ENCODE measurements around the gene RNPS1. TPM values are rescaled to one million over a fixed set of nuclear protein-coding genes. Genes with fewer than 3 reads are reported as not detected.
A peak's percentile ranks its signal among the peaks of the same experiment; 100 is the strongest.
"Not testable (repeated sequence)": the region's sequence is repeated elsewhere in the genome, so short reads cannot be mapped to it uniquely, and the experiment has no call there.

Gene RNPS1
- total RNA-seq, 4 donors from 2014 or later, result 127 to 158 (median 141) TPM

GRCh38 chr16:2260250-2260649, 7.7 kb downstream of the RNPS1 start:
- 97 to 98% methylated on average over 8 of the region's 8 CpGs for WGBS, 2 donors
- DNase-seq, result no peak
- H3K27ac ChIP-seq, result no peak overlapping the region
- H3K27me3 ChIP-seq, result no peaks in the 10 kb centered on the region
- no peak overlapping the region for H3K4me3 ChIP-seq (replicated peaks in 1 of 3)
- no peak for TF ChIP-seq POLR2A (IDR thresholded peaks at IDR 0.05)
- TF ChIP-seq, protein P1, sequence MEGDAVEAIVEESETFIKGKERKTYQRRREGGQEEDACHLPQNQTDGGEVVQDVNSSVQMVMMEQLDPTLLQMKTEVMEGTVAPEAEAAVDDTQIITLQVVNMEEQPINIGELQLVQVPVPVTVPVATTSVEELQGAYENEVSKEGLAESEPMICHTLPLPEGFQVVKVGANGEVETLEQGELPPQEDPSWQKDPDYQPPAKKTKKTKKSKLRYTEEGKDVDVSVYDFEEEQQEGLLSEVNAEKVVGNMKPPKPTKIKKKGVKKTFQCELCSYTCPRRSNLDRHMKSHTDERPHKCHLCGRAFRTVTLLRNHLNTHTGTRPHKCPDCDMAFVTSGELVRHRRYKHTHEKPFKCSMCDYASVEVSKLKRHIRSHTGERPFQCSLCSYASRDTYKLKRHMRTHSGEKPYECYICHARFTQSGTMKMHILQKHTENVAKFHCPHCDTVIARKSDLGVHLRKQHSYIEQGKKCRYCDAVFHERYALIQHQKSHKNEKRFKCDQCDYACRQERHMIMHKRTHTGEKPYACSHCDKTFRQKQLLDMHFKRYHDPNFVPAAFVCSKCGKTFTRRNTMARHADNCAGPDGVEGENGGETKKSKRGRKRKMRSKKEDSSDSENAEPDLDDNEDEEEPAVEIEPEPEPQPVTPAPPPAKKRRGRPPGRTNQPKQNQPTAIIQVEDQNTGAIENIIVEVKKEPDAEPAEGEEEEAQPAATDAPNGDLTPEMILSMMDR (IDR thresholded peaks at IDR 0.05), result no peak
- intact Hi-C loops (cut with DNase I), result loop anchor here (5.0 to 10.0 kb wide), 2 partner anchors 63 to 165 kb away; partner anchors contain the start of genes CASKIN1 and CCNF
- H3K4me1 ChIP-seq, result no peaks in the 10 kb centered on the region
- H3K36me3 ChIP-seq, result peaks cover 62 to 79% of the 10 kb centered on the region in 2 donors
- no peaks in the 10 kb centered on the region for H3K9me3 ChIP-seq

DNA sequence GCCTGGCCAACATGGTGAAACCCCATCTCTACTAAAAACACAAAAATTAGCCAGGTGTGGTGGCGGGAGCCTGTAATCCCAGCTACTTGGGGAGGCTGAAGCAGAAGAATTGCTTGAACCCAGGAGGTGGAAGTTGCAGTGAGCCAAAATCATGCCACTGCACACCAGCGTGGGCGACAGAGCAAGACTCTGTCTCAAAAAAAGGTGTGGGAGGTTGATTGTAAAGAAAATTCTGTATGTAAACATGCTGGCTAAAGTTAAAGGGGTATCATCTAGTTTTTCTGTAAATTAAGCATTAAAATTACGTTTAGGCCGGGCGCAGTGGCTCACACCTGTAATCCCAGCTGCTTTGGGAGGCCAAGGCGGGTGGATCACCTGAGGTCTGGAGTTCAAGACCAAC, 9.4 kb downstream of the RNPS1 start:
- H3K4me3 ChIP-seq (replicated peaks in 1 of 3); DNase-seq; H3K9me3 ChIP-seq; H3K27ac ChIP-seq; H3K27me3 ChIP-seq; H3K4me1 ChIP-seq; intact Hi-C loops (cut with DNase I): not testable (repeated sequence)
- WGBS, 2 donors, result 98% methylated on average over 7 of the region's 7 CpGs
- peaks cover 78 to 88% of the 10 kb centered on the region in 2 donors for H3K36me3 ChIP-seq

- WGBS, 2 donors, result 95 to 99% methylated on average over 6 of the region's 6 CpGs
- intact Hi-C loops (cut with DNase I), result no loop called here
- H3K36me3 ChIP-seq, result peaks cover 80 to 88% of the 10 kb centered on the region in 2 donors
Measured at GRCh38 chr16:2257726-2258125, 10.2 kb downstream of the RNPS1 start.

DNA sequence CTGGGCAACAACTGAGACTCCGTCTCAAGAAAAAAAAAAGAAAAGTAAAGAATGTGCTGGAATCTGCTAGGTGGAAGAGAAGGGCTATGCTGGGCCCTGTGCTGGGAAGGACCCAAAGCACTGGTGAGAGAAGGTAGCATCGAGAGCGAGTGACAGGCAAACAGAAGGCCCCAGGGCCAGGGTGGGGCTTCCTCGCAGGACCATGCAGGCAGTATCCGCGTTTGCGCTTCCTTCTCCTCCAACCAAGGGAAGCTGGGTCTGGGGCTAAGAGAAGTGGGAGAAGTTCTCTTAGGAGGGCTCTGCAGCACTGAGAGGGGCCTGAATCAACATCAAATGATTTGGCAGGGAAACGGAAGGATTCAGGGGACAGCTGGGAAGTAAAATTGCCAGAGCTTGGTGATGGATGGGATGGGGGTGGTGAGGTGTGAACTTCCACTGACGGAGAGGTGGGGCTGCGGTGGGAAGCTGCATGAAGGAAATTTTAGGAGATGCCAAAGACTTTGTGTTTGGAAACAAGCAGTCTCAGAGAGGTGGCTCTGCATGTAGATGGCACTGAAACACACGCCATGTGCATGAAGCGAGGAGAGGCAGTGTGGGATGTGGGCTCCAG, 11.3 kb downstream of the RNPS1 start:
- DNase-seq, result no peak
- intact Hi-C loops (cut with DNase I), result no loop called here
- Histone ChIP-seq H3K27me3 (no peaks in the 10 kb centered on the region), H3K36me3 (peaks cover 69 to 79% of the 10 kb centered on the region in 2 donors), H3K4me3 (replicated peaks in 1 of 3) (no peak overlapping the region), H3K4me1 (peaks cover 3 to 17% of the 10 kb centered on the region in 2 donors), H3K27ac (no peak overlapping the region), H3K9me3 (no peaks in the 10 kb centered on the region)
- WGBS, 2 donors, result 90 to 91% methylated on average over 12 of the region's 12 CpGs
- no peak for TF ChIP-seq POLR2A (IDR thresholded peaks at IDR 0.05)
- TF ChIP-seq, protein P1 (IDR thresholded peaks at IDR 0.05), result no peak

More at GRCh38 chr16:2257726-2258125, 10.2 kb downstream of the RNPS1 start:
- no peak overlapping the region for H3K27ac ChIP-seq
- H3K4me1 ChIP-seq, result peaks cover 0 to 6% of the 10 kb centered on the region in 2 donors
- H3K9me3 ChIP-seq, result no peaks in the 10 kb centered on the region
- no peak for DNase-seq
- H3K27me3 ChIP-seq, result no peaks in the 10 kb centered on the region
- H3K4me3 ChIP-seq (replicated peaks in 1 of 3), result no peak overlapping the region
- TF ChIP-seq POLR2A (IDR thresholded peaks at IDR 0.05), result no peak
- TF ChIP-seq, protein P1 (IDR thresholded peaks at IDR 0.05), result no peak

GRCh38 chr16:2253293-2253692, 14.6 kb downstream of the RNPS1 start:
- no peak overlapping the region for H3K27ac ChIP-seq
- intact Hi-C loops (cut with DNase I), result no loop called here
- no peaks in the 10 kb centered on the region for H3K27me3 ChIP-seq
- no peak overlapping the region for H3K4me3 ChIP-seq (replicated peaks in 1 of 3)
- peaks cover 46 to 54% of the 10 kb centered on the region in 2 donors for H3K36me3 ChIP-seq
- DNase-seq, result peak; percentile 66 to 69
- TF ChIP-seq, protein P1 (IDR thresholded peaks at IDR 0.05), result no peak
- TF ChIP-seq POLR2A (IDR thresholded peaks at IDR 0.05), result no peak
- peaks cover 10 to 33% of the 10 kb centered on the region in 2 donors for H3K4me1 ChIP-seq
- WGBS, 2 donors, result 56 to 70% methylated on average over 8 to 9 of the region's 11 CpGs
- H3K9me3 ChIP-seq, result no peaks in the 10 kb centered on the region

Data from thyroid gland (tissue), 4 donors.